Endothelial cell of umbilical vein (primary cell): Measurements from ENCODE around the gene TRAF7. TPM values are rescaled to one million over a fixed set of nuclear protein-coding genes. Genes with fewer than 3 reads are reported as not detected.
A peak's percentile ranks its signal among the peaks of the same experiment; 100 is the strongest.

ENCODE experiments used
- BruUV-seq: library from RNA; stranded (reverse); fragments of 400-500 nt; replicated peaks from 2 replicates; lab custom pipeline; 2021; lab: Mats Ljungman, UMichigan
- CTCF ChIA-PET: fragments of 300-600, 350-600 bp; sonication (Branson Sonifier 250); formaldehyde crosslinking; loops from one replicate; lab custom pipeline; 2021; ENCODE audit warnings: antibody characterized with exemption, inconsistent platforms; lab: Charles Lee
- POLR2A ChIA-PET: fragments of 300-600, 350-600 bp; sonication (Branson Sonifier 250); formaldehyde crosslinking; loops from one replicate; lab custom pipeline; 2021; ENCODE audit warnings: antibody characterized with exemption, inconsistent platforms; lab: Charles Lee
- DNase-seq: peaks from one replicate; pipeline ENCODE4 v3.0.0-alpha.2; 2011; ENCODE audit warnings: low read depth, low spot score
- FAIRE-seq: peaks from 2 replicates; lab custom pipeline; 2011; peaks lifted over from hg19 to GRCh38; lab: Jason Lieb, UNC
- H2AFZ ChIP-seq: 2 replicates; pipeline ENCODE4 v1.6.0; 2012; ENCODE audit warnings: low read depth, low read length, control low read depth, inconsistent platforms
- H3K27ac ChIP-seq: 2 replicates; pipeline ENCODE4 v1.5.1; 2011; ENCODE audit warnings: low read depth, mild to moderate bottlenecking, control low read depth, low read length, moderate library complexity; ENCODE audit not compliant: insufficient read depth
- H3K27me3 ChIP-seq, 2 experiments: 2 replicates each; pipeline versions ENCODE4 v1.6.0 to v1.6.1; 2011; ENCODE audit warnings: low read length in 2 of 2, mixed read lengths in 1 of 2; ENCODE audit not compliant: control insufficient read depth in 2 of 2, insufficient read depth in 2 of 2
- H3K36me3 ChIP-seq, 2 experiments: 2 replicates in 1 of 2; 3 replicates in 1 of 2; pipeline ENCODE4 v1.5.1; 2011; ENCODE audit warnings: low read length in 2 of 2, mild to moderate bottlenecking in 1 of 2, moderate library complexity in 1 of 2; ENCODE audit not compliant: control insufficient read depth in 2 of 2, insufficient read depth in 2 of 2; ENCODE audit errors: extremely low read depth in 1 of 2
- H3K4me1 ChIP-seq: 3 replicates; pipeline ENCODE4 v1.5.1; 2011; ENCODE audit warnings: mild to moderate bottlenecking, low read length; ENCODE audit not compliant: control insufficient read depth, insufficient read depth; ENCODE audit errors: extremely low read depth
- H3K4me2 ChIP-seq: 2 replicates; pipeline ENCODE4 v1.6.1; 2011; ENCODE audit warnings: low read length, control low read depth, mixed read lengths; ENCODE audit not compliant: insufficient read depth
- H3K4me3 ChIP-seq, 3 experiments: fragments of 200-600 bp in 1 of 3; sonication (generic), shearing (Covaris generic) in 1 of 3; replicated peaks in 1 of 3; 2 replicates each; pipeline ENCODE4 v1.5.1; 2011 to 2016; ENCODE audit warnings: control low read depth in 3 of 3, low read length in 3 of 3, mild to moderate bottlenecking in 2 of 3, inconsistent platforms in 1 of 3, low read depth in 1 of 3, moderate library complexity in 1 of 3; ENCODE audit not compliant: insufficient read depth in 1 of 3
- H3K79me2 ChIP-seq: 2 replicates; pipeline ENCODE4 v1.6.0; 2012; ENCODE audit warnings: low read length, inconsistent platforms; ENCODE audit not compliant: control insufficient read depth, insufficient read depth
- H3K9ac ChIP-seq: replicated peaks from 2 replicates; pipeline ENCODE3; 2011; ENCODE audit warnings: low read length, control low read depth; ENCODE audit not compliant: insufficient read depth; ENCODE audit errors: extremely low read depth
- H3K9me1 ChIP-seq: replicated peaks from 3 replicates; pipeline ENCODE4 v1.6.0; 2011; ENCODE audit warnings: mild to moderate bottlenecking, low read length; ENCODE audit not compliant: control insufficient read depth, insufficient read depth; ENCODE audit errors: extremely low read depth
- H3K9me3 ChIP-seq: replicated peaks from 2 replicates; pipeline ENCODE4 v1.5.1; 2012; ENCODE audit warnings: low read length, inconsistent platforms; ENCODE audit not compliant: control insufficient read depth, insufficient read depth
- H4K20me1 ChIP-seq: replicated peaks from 2 replicates; pipeline ENCODE3; 2011; ENCODE audit warnings: mild to moderate bottlenecking, low read length; ENCODE audit not compliant: control insufficient read depth, insufficient read depth; ENCODE audit errors: extremely low read depth
- EZH2 ChIP-seq: IDR thresholded peaks from 2 replicates; pipeline ENCODE4 v1.6.1; 2012; ENCODE audit warnings: borderline replicate concordance, low read depth, mild to moderate bottlenecking, moderate library complexity, low read length, inconsistent platforms; ENCODE audit not compliant: severe bottlenecking
- POLR2A ChIP-seq: IDR thresholded peaks from 2 replicates; pipeline ENCODE4 v1.6.1; 2012; ENCODE audit warnings: low read depth, mild to moderate bottlenecking, control low read depth, low read length
- POLR2AphosphoS5 ChIP-seq: IDR thresholded peaks from 2 replicates; pipeline ENCODE4 v1.6.1; 2012; ENCODE audit warnings: low read depth, mild to moderate bottlenecking, control low read depth, low read length, moderate library complexity; ENCODE audit not compliant: insufficient read depth
- dilution Hi-C: fragments of 300-500 bp; cut with MboI; formaldehyde crosslinking; loops from one replicate; pipeline ENCODE4 v1.15.0; 2019; ENCODE audit warnings: low sequenced_read_pairs; ENCODE audit not compliant: extremely low pct_ligation_motif_present
- intact Hi-C: fragments of 100-400 bp; cut with micrococcal nuclease; formaldehyde crosslinking; loops from one replicate; pipeline ENCODE4 v1.10.0; 2022
- polyA plus RNA-seq, 4 experiments: library from polyadenylated mRNA; depleted of rRNA in 3 of 4; stranded (reverse) in 3 of 4; unstranded in 1 of 4; fragments of >200 nt; gene quantifications; 2 replicates each; pipeline versions ENCODE4 v1.2.1 to v1.2.3, GENCODE V29; 2011 to 2012; ENCODE audit warnings: missing spikeins in 1 of 4
- total RNA-seq: library from RNA; stranded (reverse); gene quantifications from 2 replicates; pipeline ENCODE4 v1.2.3, GENCODE V29; 2021
- TF ChIP-seq, protein P1 (sequence below): IDR thresholded peaks from 2 replicates; pipeline ENCODE4 v1.6.1; 2011; ENCODE audit not compliant: insufficient read depth, insufficient read length

The TRAF7 gene
- total and polyA plus RNA-seq, 2 donors (not counting 3 experiments of a cell fraction or from before 2014, with no cell fraction given), result 141 to 175 TPM

DNA sequence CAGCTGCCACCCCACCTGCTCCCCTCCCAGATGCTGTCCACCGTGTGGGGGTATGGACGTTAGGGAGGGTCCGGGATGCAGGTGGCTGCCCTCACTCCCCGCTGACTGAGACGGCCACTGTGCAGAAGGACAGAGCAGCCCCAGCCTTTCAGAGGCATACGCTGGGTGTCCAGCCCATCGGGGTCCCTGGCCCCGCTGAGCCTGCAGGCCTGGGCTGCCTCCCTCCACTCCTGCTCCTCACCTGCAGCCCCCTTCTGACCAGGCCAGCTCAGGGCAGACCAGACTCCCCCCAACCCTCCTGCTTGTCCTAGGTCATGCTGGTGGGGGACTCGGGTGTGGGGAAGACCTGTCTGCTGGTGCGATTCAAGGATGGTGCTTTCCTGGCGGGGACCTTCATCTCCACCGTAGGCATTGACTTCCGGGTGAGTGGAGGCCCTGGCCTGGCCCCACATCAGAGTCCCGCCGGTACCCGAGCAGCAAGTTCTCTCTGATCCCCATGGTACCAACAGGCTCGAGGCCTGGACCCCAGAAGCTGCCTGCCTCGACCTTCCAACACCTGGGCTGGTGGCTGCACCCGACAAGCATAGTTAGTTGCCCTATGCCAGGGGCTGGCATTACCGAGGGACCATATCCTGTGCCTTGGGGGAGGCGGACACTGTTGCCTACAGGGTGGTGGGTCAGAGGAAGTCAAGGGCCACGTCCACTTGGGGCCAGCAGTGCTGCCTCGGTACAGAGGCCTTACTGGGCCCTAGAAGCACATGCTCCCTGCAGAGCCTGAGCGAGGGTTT, 5.8 kb upstream of the TRAF7 start:
- Histone ChIP-seq H3K4me3 (no peak overlapping the region), H3K4me1 (peaks cover 28% of the 10 kb centered on the region), H3K36me3 (peaks cover 2 to 7% of the 10 kb centered on the region in 2 experiments), H3K27ac (no peak overlapping the region), H4K20me1 (no peaks in the 10 kb centered on the region), H3K9me1 (no peaks in the 10 kb centered on the region), H2AFZ (no peak overlapping the region), H3K27me3 (no peaks in the 10 kb centered on the region), H3K79me2 (peaks cover 36% of the 10 kb centered on the region), H3K9ac (no peak overlapping the region), H3K4me2 (no peak overlapping the region), H3K9me3 (no peaks in the 10 kb centered on the region)
- TF ChIP-seq EZH2 (no peak), POLR2AphosphoS5 (peak; percentile 49), POLR2A (peak; percentile 36)
- TF ChIP-seq, protein P1, sequence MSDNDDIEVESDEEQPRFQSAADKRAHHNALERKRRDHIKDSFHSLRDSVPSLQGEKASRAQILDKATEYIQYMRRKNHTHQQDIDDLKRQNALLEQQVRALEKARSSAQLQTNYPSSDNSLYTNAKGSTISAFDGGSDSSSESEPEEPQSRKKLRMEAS, result no peak
- dilution Hi-C loops, result loop anchor here (25.0 kb wide), 1 partner anchor 113 kb away; the partner anchor contains the start of genes NHERF2, NTHL1 and TSC2
- POLR2A ChIA-PET, result interaction anchor here (0.6 kb wide), 1 partner anchor 111 kb away, joined by 3 read pairs; no protein-coding TSS in a partner anchor
- intact Hi-C loops, result loop anchor here (5.0 kb wide), 1 partner anchor 288 kb away; no protein-coding TSS in a partner anchor
- FAIRE-seq, result peak; percentile 52
- BruUV-seq, result no TSS peak
- CTCF ChIA-PET, result interaction anchor here (1.2 to 1.6 kb wide), 2 partner anchors 9 to 144 kb away, joined by 3 to 5 read pairs; no protein-coding TSS in a partner anchor
- DNase-seq, result no peak
